Nephron (organoid): Measurements from ENCODE around the gene ADAP2.
A peak's percentile ranks its signal among the peaks of the same experiment; 100 is the strongest.
"Not testable (repeated sequence)": the region's sequence is repeated elsewhere in the genome, so short reads cannot be mapped to it uniquely, and the experiment has no call there.

ENCODE experiments used
- H3K27ac Mint-ChIP-seq, 3 experiments: 2 replicates each; pipeline ENCODE4 v1.8.0; 2020; ENCODE audit warnings: mixed read lengths in 3 of 3, mild to moderate bottlenecking in 2 of 3, moderate library complexity in 1 of 3
- H3K27me3 Mint-ChIP-seq: 2 replicates; pipeline ENCODE4 v1.8.0; 2021; ENCODE audit warnings: low read depth, mild to moderate bottlenecking, moderate library complexity, mixed read lengths
- H3K36me3 Mint-ChIP-seq: 2 replicates; pipeline ENCODE4 v1.8.0; 2020; ENCODE audit warnings: low read depth, mixed read lengths
- H3K4me1 Mint-ChIP-seq: 2 replicates; pipeline ENCODE4 v1.8.0; 2020; ENCODE audit warnings: mixed read lengths
- H3K4me3 Mint-ChIP-seq, 3 experiments: 2 replicates each; pipeline ENCODE4 v1.8.0; 2020; ENCODE audit warnings: mild to moderate bottlenecking in 3 of 3, mixed read lengths in 3 of 3, moderate library complexity in 2 of 3
- H3K9me3 Mint-ChIP-seq: 2 replicates; pipeline ENCODE4 v1.8.0; 2020; ENCODE audit warnings: mixed read lengths
- TF ChIP-seq, protein P1 (sequence below), 3 experiments: fragments of 200-600 bp; sonication (generic); IDR thresholded peaks; one replicate each; pipeline ENCODE4 v1.5.0; 2021; ENCODE audit warnings: antibody characterized with exemption in 3 of 3; ENCODE audit not compliant: unreplicated experiment in 3 of 3

The ADAP2 gene

DNA sequence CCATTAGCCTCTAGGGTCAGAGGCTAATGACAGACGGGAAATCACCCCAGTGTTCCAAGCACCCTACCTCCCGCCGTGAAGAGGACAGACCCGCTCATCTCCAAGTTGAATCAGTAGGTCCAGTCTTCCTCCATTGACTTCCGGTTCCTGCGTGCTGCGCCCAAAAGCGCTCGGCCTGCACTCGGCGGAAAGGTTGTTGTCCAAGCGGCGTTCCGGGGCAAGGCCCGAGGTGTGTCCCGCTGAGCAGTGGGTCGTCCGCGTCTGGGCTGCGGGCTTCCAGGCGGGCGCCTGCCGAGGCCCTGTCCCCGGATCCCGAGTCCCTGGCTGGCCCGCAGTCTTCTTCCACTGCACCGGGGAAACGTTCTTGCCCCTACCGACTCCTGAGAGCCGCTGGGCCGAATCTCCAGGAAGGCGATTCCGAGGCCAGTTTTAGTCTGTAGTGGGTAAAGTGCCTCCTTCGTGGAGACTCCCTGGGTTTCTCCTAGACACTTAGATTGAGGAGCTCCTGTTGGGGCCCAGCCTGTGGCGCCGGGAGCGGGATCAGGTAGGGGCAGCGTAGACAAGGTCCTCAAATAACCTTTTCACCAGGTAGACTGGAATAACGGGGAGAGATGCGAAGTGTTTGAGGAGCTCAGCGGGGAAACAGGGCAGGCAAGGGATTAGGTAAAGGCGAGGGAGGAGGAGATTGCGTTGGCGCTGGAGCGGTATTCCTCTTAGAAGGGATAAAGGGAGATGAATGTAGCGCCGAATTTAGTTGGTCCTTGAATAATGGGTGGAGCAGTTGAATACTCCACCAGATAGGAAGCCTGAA lies 15.4 kb upstream of the ADAP2 start, which contains the start of gene TEFM:
TSS of gene TEFM (minus strand) at position 138 of the 811 bp plus-strand sequence. CDS start at position 98, 40 bp downstream.
- TF ChIP-seq, protein P1, sequence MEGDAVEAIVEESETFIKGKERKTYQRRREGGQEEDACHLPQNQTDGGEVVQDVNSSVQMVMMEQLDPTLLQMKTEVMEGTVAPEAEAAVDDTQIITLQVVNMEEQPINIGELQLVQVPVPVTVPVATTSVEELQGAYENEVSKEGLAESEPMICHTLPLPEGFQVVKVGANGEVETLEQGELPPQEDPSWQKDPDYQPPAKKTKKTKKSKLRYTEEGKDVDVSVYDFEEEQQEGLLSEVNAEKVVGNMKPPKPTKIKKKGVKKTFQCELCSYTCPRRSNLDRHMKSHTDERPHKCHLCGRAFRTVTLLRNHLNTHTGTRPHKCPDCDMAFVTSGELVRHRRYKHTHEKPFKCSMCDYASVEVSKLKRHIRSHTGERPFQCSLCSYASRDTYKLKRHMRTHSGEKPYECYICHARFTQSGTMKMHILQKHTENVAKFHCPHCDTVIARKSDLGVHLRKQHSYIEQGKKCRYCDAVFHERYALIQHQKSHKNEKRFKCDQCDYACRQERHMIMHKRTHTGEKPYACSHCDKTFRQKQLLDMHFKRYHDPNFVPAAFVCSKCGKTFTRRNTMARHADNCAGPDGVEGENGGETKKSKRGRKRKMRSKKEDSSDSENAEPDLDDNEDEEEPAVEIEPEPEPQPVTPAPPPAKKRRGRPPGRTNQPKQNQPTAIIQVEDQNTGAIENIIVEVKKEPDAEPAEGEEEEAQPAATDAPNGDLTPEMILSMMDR (IDR thresholded peaks at IDR 0.05; ENCODE audit: unreplicated experiment in 3 of 3) = no peak
- H3K36me3 Mint-ChIP-seq = peaks cover 11% of the 10 kb centered on the region
- no peaks in the 10 kb centered on the region for H3K9me3 Mint-ChIP-seq
- H3K4me1 Mint-ChIP-seq = peaks cover 8% of the 10 kb centered on the region
- no peaks in the 10 kb centered on the region for H3K27me3 Mint-ChIP-seq
- peak within 1 kb of the TSS; percentile 95 to 96 (median 96) for H3K4me3 Mint-ChIP-seq
- H3K27ac Mint-ChIP-seq = peak within 1 kb of the TSS; percentile 88 to 93 (median 90)

DNA sequence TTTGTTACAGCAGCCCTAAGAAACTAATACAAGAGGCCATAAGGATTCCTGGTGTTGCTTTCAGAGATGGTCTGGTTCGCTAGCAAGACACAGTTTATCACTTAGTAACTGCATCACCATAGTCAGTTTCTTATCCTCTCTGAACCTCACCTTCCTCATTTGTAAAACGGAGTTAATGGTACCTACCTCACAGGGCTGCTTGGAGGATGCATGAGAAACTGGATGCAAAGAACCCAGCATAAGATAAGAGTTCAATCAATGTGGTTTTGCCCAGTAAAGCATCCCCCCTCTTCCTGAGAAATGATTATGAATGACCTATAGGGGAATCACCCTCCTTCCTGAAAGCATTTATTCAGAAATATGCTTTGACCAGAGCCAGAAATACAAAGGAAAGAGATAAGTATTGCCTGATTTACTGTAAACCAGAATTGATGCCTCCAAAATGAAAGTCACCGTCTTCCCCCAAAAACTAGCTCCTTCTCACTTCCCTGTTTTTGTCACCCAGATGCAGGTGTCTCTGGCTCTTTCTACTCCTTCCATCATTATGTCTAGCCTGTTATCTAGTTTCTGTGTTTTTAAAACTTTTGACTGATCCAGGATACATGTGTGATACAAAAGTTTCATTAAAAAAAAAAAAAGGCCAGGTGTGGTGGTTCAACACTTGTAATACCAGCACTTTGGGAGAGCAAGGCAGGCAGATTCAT lies 12.9 kb upstream of the ADAP2 start:
- TF ChIP-seq, protein P1 (IDR thresholded peaks at IDR 0.05; ENCODE audit: unreplicated experiment in 3 of 3) = no peak
- Mint-ChIP-seq H3K27me3 (no peaks in the 10 kb centered on the region), H3K4me3 (peak overlapping the region; percentile 60 to 69 (median 63)), H3K27ac (no peak overlapping the region), H3K36me3 (peaks cover under 1% of the 10 kb centered on the region), H3K4me1 (peaks cover 8% of the 10 kb centered on the region), H3K9me3 (no peaks in the 10 kb centered on the region)

DNA sequence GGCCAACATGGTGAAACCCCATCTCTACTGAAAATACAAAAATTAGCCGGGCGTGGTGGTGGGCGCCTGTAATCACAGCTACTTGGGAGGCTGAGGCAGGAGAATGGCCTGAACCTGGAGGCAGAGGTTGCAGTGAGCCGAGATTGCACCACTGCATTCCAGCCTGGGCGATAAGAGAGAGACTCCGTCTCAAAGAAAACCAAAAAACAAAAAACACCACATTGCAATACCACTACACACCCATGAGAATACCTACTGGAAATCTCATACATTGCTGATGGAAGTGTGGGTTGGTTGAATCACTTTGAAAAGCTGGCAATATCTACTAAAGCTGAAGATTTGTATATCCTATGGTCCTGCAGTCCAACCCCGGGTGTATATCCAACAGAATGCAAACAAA lies 11.6 kb upstream of the ADAP2 start:
- not testable (repeated sequence) for H3K4me1 Mint-ChIP-seq, H3K9me3 Mint-ChIP-seq, H3K27me3 Mint-ChIP-seq, H3K36me3 Mint-ChIP-seq, H3K4me3 Mint-ChIP-seq, H3K27ac Mint-ChIP-seq

DNA sequence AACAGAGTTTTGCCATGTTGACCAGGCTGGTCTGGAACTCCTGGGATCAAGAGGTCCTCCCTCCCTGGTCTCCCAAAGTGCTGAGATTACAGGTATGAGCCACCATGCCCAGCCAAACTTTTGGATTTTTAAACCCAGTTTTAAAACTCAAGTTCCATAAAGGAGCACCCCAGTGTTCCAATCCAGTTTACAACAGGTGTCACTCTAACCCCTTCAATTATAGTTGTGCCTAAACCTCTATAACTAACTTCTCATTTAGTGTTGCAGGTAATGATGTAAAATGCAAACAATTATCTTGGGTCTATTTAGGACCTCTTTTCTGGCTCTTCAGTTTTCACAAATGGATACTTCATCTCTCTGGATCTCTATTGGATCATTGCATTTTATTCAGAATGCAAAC lies 7.8 kb upstream of the ADAP2 start:
- TF ChIP-seq, protein P1 (IDR thresholded peaks at IDR 0.05; ENCODE audit: unreplicated experiment in 3 of 3) = no peak
- Mint-ChIP-seq H3K27ac (no peak overlapping the region), H3K36me3 (no peaks in the 10 kb centered on the region), H3K27me3 (peaks cover 17% of the 10 kb centered on the region), H3K4me1 (no peaks in the 10 kb centered on the region), H3K4me3 (no peak overlapping the region), H3K9me3 (no peaks in the 10 kb centered on the region)

DNA sequence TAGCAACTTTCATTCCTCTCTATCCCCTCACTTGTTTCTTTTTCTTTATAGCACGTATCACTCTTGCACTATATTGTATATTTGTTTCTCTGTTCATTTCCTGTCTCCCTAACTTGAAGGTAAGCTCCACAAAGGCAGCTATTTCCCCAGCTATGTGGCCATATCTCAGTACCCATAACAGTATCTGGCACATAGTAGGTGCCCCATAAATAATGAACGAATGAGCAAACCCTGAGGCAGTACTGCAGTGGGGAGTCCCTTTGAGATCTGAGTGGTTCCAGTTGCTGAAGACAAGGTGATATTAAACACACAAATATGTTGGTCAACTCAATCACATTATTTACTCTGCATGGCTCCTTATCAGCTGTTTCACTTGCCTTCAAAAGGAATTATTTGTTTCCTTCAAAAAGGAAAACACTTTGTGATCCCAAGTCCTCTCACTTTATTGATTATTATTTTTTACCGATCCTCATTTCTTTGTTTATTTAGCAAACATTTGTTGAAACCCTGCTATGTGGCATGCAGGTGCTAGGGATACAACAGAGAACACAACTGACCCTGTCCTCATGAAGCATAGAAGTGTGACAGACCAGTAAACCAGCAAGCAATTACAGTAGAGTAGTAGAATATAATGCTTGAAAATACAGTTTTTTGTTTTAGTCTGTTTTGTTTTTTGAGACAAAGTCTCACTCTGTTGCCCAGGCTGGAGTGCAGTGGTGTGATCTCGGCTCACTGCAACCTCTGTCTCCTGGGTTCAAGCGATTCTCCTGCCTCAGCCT lies 5.7 kb upstream of the ADAP2 start:
- Mint-ChIP-seq H3K36me3 (no peaks in the 10 kb centered on the region), H3K27me3 (peaks cover 31% of the 10 kb centered on the region), H3K4me3 (no peak overlapping the region), H3K9me3 (no peaks in the 10 kb centered on the region), H3K27ac (no peak overlapping the region), H3K4me1 (peaks cover 2% of the 10 kb centered on the region)
- TF ChIP-seq, protein P1 (IDR thresholded peaks at IDR 0.05; ENCODE audit: unreplicated experiment in 3 of 3) = no peak

DNA sequence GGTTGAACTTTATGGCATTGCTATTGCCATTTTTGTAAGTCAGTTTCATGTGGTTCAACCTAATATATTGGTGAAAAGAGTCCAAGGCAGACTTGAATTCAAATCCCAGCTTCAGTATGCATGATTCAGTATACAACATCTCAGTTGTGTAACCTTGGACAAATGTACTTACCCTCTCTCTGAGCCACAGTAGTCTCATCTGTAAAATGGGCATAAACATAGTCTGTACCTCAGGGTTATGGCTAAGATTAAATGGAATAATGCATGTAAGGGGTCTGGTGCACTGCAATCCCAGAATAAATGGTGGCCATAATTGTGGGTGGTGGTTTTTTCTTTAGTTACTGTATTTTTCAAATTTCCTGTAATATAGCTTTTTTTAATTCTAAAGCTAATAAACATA lies 4.7 kb upstream of the ADAP2 start:
- H3K27me3 Mint-ChIP-seq = peaks cover 39% of the 10 kb centered on the region
- TF ChIP-seq, protein P1 (IDR thresholded peaks at IDR 0.05; ENCODE audit: unreplicated experiment in 3 of 3) = no peak
- H3K4me3 Mint-ChIP-seq = no peak overlapping the region
- H3K9me3 Mint-ChIP-seq = no peaks in the 10 kb centered on the region
- H3K4me1 Mint-ChIP-seq = peaks cover 7% of the 10 kb centered on the region
- no peak overlapping the region for H3K27ac Mint-ChIP-seq
- no peaks in the 10 kb centered on the region for H3K36me3 Mint-ChIP-seq
